BJ (cell line): ENCODE measurements around the gene SLC17A4. TPM values are rescaled to one million over a fixed set of nuclear protein-coding genes. Genes with fewer than 3 reads are reported as not detected.

Experiments
- CTCF ChIA-PET: fragments of 350-600 bp; formaldehyde crosslinking; extraction: SDS; loops from one replicate; lab custom pipeline; 2021; ENCODE audit warnings: antibody characterized with exemption, inconsistent platforms; lab: Yijun Ruan, JAX
- POLR2A ChIA-PET: fragments of 300-600 bp; sonication (Branson Sonifier 250); formaldehyde crosslinking; extraction: SDS; loops from one replicate; lab custom pipeline; 2021; ENCODE audit warnings: antibody characterized with exemption; lab: Charles Lee
- DNase-seq: peaks from one replicate; pipeline ENCODE4 v3.0.0-alpha.2; 2011; ENCODE audit warnings: low read depth
- H3K27me3 ChIP-seq: 2 replicates; pipeline ENCODE4 v1.6.0; 2011; ENCODE audit warnings: low read length; ENCODE audit not compliant: control insufficient read depth, insufficient read depth
- H3K36me3 ChIP-seq: 2 replicates; pipeline ENCODE4 v1.5.1; 2011; ENCODE audit warnings: low read length; ENCODE audit not compliant: control insufficient read depth, insufficient read depth
- H3K4me3 ChIP-seq: 2 replicates; pipeline ENCODE4 v1.5.1; 2011; ENCODE audit warnings: low read depth, mild to moderate bottlenecking, control low read depth, low read length
- CTCF ChIP-seq: IDR thresholded peaks from 2 replicates; pipeline ENCODE4 v1.5.1; 2011; ENCODE audit warnings: low read depth, mild to moderate bottlenecking, control low read depth, inconsistent platforms, low read length, moderate library complexity; ENCODE audit not compliant: insufficient read depth
- polyA plus RNA-seq: library from polyadenylated mRNA; depleted of rRNA; stranded (reverse); fragments of >200 nt; gene quantifications from 2 replicates; pipeline ENCODE4 v1.2.3, GENCODE V29; 2011

SLC17A4 gene
- polyA plus RNA-seq, 1 experiment: not detected

- Histone ChIP-seq H3K27me3 (no peaks in the 10 kb centered on the region), H3K36me3 (no peaks in the 10 kb centered on the region), H3K4me3 (no peak overlapping the region)
- TF ChIP-seq CTCF: no peak
- DNase-seq: no peak
- ChIA-PET CTCF (interaction anchor here (0.5 to 3.9 kb wide), 11 partner anchors 14 to 214 kb away, joined by 3 to 31 read pairs (median 4); no protein-coding TSS in a partner anchor), POLR2A (no interaction called here)
Measured at GRCh38 chr6:25789475-25789874, 34.9 kb downstream of the SLC17A4 start.

- TF ChIP-seq CTCF: no peak
- DNase-seq: no peak
- Histone ChIP-seq H3K27me3 (no peaks in the 10 kb centered on the region), H3K4me3 (no peak overlapping the region), H3K36me3 (no peaks in the 10 kb centered on the region)
- POLR2A ChIA-PET: no interaction called here
- CTCF ChIA-PET: interaction anchor here (1.1 kb wide), 1 partner anchor 13 kb away, joined by 3 read pairs; no protein-coding TSS in a partner anchor
Measured at GRCh38 chr6:25792016-25792415, 37.5 kb downstream of the SLC17A4 start.

DNA sequence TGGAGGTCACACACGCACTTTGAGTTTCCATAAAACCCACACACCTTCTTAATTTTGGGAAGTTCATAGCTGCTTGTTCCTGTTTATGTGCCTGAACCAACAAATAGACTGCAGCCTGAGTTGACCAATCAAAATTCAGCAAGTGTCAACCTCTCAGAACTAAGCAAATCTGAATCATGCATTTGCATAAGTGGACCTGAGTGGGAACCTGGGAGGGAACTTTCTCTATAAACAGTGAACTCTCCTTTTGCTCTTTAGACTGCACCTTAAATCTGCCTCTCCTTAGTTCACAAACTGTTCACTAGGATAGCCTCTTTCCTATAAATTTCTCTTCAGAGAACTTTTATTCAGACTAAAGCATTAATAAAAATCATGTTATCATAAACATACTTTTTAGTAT is 39.4 kb downstream of the SLC17A4 start:
- CTCF ChIA-PET: no interaction called here

GRCh38 chr6:25794784-25795183 is 40.2 kb downstream of the SLC17A4 start:
- CTCF ChIA-PET: no interaction called here
- POLR2A ChIA-PET: no interaction called here
- TF ChIP-seq CTCF: no peak
- no peaks in the 10 kb centered on the region for H3K27me3 ChIP-seq
- no peaks in the 10 kb centered on the region for H3K36me3 ChIP-seq
- H3K4me3 ChIP-seq: no peak overlapping the region
- no peak for DNase-seq

More for the DNA sequence above, 39.4 kb downstream of the SLC17A4 start:
- Histone ChIP-seq H3K27me3 (no peaks in the 10 kb centered on the region), H3K36me3 (no peaks in the 10 kb centered on the region), H3K4me3 (no peak overlapping the region)
- POLR2A ChIA-PET: no interaction called here
- DNase-seq: no peak
- TF ChIP-seq CTCF: no peak

DNA sequence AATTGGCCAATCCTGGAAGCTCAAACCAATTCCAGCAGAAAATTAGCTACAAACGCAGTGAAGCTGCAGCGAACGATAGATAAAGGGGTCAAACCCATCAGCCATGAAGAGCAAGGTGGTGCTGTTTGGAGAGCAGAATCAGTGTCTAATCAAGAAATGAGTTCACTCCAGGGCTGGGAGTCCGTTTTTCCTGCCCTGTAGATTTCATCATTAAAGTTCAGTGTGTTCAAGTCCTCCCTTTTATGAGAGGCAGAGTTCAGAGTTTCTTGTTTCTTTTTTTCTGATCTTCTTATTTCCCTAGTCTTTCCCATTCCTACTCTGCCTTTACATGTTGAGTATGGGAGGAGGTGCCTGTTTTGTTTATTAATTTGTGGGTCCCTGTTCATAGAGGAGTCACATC is 46.9 kb downstream of the SLC17A4 start:
- no peaks in the 10 kb centered on the region for H3K27me3 ChIP-seq
- TF ChIP-seq CTCF: no peak
- DNase-seq: no peak
- CTCF ChIA-PET: no interaction called here
- H3K36me3 ChIP-seq: no peaks in the 10 kb centered on the region
- H3K4me3 ChIP-seq: no peak overlapping the region
- POLR2A ChIA-PET: no interaction called here
